Globus pallidus (tissue), 1 donor: ENCODE data around the gene ARHGAP26.
A peak's percentile ranks its signal among the peaks of the same experiment; 100 is the strongest.
"Not testable (repeated sequence)": the region's sequence is repeated elsewhere in the genome, so short reads cannot be mapped to it uniquely, and the experiment has no call there.

Experiments
- DNase-seq: peaks from one replicate; pipeline ENCODE4 v3.0.0-alpha.2; 2015; ENCODE audit warnings: low spot score

ARHGAP26 gene

DNA sequence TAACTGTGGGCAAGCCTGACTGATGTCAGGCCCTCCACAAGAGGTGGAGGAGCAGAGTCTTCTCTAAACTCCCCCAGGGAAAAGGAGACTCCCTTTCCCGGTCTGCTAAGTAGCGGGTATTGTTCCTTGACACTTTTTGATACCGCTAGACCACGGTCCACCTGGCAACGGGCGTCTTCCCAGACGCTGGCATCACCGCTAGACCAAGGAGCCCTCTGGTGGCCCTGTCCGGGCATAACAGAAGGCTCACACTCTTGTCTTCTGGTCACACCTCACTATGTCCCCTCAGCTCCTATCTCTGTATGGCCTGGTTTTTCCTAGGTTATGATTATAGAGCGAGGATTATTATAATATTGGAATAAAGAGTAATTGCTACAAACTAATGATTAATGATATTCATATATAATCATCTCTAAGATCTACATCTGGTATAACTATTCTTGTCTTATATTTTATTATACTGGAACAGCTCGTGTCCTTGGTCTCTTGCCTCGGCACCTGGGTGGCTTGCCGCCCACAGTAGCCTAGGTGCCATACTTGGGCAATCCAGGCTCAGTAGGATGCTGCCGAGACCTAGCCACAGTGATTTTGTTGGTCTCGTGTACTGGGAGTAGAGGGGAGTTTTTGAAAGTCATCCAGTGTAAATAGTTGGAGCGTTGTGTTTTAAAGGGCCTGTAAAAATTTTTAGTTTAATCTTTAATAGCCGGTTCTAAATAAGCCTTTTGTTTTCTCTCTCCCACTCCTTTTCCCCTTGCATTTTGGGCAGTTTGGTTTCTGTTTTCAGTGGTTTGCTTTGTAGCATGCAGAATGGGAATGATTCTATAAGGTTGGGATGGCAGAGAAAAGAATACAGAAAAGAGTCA, 195.3 kb downstream of the ARHGAP26 start:
- DNase-seq, result not testable (repeated sequence)

DNA sequence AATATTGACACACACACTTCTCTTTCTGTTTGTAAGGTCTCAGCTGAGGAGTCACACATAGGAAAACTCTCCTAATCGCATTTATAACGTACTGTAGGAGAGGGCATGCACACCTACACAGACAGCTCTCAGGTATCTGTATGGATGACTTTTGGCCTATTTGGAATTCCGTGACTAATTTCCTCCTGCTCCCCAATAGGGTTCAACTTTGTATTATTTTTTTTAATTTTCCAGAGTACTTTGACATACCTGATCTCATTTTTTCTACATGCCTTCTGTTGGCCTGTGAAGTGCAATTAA, 195.9 kb downstream of the ARHGAP26 start:
- DNase-seq, result no peak

DNA sequence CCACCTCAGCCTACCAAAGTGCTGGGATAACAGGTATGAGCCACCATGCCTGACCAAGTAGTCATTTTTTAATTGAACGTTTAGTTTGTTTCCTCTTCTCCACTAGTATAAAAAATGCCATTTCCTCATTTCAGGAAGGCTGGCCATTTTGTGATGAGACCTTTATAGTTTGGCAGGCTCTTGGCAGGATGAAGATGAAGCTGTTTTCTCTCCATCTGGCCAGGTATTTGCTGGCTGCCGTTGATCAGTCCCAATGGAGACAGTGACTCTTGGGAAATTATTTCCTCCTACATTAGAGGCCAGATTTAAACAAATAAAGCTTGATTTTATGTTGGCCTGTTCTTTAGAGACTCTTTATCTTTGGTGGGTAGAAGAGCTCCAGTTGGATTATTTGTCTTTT, 199.0 kb downstream of the ARHGAP26 start:
- DNase-seq, result no peak

DNA sequence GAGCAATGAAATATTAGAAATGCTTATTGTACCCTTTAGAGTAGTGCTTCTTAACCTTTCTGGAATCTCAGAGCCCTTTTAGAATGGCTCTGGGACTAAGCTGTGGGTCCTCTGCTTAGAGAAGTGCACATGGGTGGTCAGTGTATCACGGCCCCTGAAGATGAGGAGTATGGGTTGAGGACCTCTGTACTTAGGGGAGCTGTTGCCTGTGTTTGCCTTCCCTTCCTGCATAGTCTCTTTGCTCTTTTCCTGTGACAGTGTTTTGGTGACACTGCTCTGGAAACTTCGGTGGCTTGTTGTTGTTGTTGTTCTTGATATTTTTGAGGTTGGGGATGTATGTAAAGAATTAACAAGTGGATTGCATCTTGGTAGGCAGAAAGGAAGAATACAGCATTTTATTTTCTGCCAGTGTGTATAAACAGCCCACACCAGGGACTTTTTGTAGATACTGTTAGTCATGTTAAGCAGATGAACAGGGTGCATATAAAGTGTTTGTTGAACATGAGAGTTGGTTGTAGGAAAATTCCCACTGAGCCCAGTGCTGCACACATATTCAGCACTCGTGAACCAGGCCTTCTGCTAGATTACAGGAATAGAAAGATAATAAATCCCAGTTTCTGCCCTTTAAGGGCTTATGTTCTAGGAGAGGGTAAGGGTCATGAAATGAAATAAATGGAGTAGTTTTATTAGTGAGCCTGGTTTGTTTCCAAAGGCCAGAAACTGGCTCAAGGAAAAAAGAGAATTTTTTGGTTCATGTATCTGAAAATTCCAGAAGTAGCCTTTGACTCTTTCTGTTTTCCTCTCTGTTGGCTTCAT, 199.7 kb downstream of the ARHGAP26 start:
- DNase-seq, result no peak

DNA sequence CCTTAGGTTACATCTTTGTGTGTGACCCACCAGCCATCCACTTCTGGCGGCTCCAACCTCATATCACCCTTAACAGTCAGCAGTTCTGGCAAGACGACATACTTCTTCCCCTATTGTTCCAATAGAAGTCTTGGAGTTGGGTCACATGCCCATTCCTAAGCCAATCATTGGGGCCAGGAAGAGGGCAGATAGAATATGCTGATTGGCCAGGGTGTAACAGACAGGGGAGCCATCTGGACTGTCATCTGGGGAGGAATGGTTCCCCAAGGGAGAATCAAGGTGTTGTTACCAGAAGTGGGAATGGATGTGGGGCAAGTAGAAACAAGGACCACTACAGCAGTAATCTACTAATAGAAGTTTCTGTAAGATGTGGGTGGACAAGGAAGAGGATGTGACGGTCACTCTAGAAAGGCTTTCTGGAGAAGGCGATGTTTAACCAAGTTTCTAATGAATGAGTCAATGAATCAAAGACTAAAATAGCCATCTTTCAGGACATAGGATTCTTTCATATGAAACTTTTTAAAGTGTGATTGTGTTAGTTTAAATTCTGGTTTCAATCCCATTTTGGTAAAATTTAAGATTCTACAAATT, 200.4 kb downstream of the ARHGAP26 start:
- DNase-seq, result no peak

DNA sequence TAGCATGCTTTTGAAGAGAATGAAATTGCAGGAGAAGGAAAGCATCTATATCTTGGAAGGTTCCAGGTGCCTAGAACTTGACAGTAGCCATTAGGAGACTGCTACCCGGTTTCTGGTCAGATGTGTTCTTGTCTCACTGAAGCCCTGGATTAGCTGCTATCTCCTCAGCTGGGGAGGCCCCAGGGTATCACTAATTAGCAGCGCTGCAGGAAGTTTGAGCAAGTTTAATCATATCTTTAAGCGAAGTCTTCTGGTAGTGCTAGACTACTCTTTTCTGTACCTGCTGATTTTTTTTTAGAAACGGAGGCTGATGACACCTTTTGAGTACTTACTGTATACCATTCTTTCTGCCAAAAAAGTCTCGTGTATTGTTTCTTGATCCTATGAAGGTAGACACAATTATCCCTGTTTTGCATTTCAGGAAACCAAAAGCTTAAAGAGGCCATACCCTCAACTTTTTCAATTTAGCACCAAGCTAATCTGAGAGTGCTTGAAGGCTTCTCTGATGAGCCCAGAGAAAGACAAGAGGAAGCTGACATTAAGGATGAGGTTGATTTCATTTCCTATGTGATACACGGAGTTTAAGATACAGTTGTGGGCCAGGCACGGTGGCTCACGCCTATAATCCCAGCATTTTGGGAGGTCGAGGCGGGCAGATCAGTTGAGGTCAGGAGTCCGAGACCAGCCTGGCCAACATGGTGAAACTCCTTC, 201.3 kb downstream of the ARHGAP26 start:
- no peak for DNase-seq

DNA sequence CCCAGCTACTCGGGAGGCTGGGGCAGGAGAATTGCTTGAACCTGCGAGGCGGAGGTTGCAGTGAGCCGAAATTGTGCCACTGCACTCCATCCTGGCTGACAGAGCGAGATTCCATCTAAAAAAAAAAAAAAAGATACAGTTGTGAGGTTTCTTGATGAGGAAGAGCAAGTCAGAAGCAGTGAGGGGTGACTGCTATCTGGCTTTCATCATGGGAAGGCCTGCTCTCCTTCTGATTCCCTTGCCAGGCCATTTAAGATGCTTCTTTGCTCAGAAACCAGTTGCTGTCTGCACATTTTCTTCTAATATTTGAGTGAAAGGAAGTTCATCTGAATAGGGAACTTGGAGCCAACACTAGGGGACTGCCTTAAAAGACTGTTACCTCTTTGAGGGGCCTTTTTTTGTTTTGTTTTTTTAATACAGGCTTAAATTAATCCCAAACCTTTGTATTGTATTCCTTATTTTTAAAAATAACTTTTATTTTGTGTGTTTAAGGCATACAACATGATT, 201.9 kb downstream of the ARHGAP26 start:
- DNase-seq, result no peak

DNA sequence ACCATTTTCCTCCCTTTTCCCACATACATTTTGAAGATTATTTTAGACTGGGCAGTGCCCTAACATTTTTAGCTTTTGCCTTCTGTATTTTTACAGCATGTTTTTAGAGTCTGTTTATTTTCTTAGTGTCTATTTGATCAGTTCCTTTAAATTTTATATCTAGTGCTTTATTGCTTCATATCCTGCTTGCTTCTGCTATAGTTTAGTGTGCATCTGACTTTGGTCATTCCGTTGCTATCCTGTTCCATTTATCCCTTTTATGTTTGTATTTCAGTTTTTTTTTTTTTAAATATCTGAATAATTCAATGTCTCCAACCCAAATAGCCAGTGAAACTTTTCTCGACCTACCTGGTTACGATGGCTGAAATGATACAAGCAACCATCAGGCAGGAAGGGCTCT, 203.8 kb downstream of the ARHGAP26 start:
- DNase-seq, result no peak

DNA sequence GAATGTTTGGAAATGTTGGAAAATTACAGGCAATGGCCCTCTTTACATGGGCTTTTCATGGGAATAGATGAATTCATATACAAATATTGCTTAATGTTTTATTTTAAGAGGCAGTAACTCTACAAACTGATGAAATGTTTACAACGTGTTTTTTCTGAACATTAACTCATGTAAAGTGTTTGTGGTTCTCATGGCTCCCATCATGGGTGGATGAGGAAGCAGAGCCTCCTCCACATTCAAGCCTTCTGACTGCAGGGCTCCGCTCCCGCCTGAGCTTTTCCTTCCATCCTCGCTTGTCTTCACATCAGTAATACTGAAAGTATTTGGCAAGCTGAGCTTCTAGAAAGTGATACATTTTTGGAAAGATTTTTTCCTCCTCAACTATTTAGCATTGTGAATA, 204.2 kb downstream of the ARHGAP26 start:
- no peak for DNase-seq

DNA sequence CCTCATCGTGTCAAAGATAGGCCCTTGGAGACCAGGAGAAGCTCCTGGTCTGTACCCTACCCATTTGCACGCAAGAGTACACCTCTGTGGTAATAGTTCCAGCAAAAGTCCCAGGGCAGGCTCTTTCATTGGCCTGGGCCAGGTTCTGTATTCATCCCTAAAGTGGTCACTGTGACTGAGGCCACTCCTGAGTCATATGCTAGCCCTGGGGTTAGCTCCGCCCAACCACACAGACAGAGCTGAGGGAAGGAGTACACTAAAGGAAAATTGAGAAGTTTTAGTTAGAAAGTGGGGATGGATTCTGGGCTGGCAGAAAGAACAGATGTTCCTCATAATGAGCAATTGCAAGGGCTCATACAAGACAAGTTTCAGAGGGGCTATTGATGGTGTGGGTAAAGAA, 206.7 kb downstream of the ARHGAP26 start:
- no peak for DNase-seq

DNA sequence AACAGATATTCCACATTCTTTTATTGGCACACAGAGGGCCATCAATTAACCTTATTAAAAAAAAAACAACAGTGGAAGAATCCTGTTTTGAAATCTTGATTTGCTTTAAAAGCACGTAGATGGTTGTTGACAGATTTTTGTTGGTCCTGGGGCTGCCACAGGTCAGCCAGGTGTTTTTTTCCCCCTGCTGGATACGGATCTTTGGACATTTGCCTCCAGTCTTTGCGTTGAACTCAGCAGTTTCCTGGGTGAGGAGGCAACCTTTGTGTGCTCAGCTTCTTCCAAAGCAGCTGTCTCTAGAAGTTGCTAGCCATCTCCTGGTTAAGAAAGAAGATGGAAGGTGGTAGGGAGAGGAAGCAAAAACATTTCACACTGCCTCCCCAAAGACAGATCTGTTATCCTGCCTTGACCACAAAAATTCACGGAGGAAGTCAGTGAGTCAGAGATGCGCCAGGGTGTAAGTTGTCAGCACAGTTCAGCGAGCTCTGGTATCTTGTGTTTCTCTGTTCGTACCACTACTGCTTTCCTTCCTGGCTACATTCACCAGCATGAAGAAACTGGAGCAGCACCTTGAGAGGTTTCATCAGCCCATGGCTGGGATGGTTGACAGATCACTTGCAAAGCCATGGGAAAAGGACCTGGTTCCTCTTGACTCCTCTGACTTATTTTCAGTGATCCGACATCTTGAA, 207.3 kb downstream of the ARHGAP26 start:
- DNase-seq, result no peak

DNA sequence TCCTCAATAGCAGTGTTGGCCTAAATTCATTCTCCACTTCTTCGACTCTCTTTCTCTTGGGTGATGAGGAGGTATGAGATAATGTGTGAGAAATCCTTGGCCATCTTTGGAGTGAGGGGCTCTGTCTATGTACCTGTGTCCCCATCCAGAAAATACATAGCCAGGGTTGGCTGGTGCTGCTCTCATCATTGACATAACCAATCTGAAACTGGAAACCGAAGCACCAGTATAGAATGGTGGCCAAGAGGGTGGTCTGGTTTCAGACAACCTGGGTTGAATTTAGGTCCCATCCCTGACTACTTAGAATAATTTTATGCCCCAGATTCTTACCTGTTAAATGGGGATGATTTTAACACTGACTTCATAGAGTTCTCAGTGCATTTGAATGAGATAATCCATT, 208.1 kb downstream of the ARHGAP26 start:
- no peak for DNase-seq

DNA sequence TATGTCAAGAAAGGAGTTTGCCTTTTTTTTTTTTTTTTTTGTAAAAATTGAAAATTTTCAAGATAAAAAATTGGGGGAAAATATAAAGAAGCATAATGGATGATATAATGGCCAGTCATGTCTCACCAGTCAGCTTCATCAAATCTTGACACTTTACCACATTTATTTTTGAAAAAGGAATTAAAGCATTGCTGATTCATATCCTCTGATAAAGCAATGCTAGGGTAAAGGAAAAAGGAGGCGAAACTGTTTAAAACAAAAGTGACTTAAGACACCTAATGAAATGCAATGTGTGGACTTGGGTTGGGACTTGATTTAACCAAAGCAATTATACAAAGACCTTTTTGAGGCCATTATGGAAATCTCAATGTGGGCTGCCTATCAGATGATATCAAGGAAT, 208.5 kb downstream of the ARHGAP26 start:
- DNase-seq, result no peak

DNA sequence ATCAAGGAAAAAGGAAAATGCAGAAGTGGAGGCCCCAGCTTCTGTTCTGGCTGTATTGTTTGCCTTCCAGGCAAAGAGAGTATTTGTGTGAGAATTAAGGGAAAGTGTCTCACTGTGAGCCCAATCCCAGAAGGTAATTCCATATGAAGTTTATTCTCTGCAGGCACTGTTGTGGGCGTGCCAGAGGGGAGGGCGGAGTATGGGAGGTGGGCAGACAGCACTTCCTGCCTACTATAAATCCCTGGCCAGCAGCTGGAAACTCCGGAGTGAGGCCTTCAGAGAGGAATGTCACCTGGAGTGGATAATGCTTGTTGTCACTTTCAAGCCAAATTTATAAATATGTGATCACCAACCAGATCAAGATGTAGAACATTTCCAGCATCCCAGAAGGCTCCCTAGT, 209.5 kb downstream of the ARHGAP26 start:
- DNase-seq, result no peak

DNA sequence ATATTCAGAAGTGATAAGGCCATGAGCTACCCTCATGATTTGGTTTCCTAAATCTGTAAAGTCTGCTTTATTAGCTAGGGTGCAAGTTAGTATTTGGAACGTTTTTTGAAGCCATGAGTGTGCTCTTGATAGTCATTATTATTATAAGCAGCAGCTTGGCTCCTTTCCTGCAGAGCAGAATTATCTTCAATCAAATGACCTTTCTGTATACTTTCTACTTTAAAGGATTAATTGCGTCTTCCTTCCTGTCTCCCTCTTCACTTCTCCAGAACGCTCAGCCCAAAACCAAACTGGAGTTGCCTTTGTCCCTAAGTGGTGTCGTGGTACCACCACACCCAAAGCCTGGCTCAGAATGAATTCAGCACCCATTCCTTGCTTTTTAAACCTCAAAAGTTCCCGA, 211.3 kb downstream of the ARHGAP26 start:
- DNase-seq, result no peak

DNA sequence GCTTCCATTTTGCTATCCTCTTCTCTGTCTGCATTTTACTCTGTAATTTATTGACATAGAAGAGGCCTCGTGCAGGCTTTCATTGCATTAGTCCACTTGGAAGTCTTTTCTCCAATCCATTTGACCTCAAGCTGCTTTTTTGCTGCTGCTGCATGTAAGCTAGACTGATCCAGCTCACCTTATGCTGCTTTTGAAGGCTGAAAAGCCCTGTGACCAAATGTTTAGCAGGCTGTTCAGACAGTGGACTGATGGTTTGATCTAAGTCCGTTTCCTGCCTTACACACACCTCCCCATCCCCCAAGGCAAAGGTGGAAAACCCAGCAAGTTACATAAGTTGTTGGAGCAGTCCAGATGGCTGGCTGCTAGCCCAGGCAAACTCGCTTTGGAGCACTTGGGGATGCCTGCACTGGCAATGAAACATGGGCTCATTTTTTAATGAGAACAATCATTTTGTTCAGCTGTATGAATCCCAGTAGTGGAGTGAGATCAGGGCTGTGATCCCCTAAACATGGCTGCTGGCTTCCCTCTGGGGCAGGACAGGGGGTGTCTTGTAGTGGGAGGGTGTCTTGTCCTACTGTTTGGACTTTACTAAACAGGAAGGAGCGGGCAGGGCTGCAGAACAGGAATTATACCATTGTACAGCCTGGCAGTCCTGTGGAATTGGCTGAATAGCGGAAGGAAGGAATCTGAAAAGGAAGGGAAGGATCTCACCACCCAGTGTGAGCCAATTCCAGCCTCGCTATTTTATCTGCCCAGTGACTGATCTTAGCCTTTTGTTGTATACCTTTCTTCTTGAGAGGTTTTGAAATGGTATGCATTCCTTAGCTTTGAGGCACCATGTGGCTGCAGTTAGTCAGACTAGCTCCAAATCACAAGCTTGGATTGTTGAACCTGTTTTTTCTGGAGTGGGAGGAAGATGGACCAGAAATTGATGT, 212.0 kb downstream of the ARHGAP26 start:
- DNase-seq, result peak; percentile 72

DNA sequence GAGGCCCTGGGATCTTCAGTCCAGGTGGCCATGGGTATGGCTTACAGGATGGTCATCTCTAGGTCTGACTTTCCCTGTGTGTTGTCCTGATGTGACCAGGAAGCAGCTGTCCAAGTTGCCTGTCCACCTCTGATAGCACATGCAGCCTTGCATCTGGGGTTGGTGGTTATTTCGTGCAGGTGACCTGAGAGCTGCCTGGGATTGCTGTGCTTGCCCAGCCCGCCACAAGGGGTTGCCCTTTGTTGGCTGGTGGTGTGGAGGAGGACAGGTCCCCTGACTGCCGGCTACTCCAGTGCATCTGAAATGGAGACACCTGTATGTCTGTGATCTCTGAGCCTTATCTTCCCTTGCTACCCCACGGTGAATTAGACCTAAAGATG, 212.6 kb downstream of the ARHGAP26 start:
- DNase-seq, result no peak

DNA sequence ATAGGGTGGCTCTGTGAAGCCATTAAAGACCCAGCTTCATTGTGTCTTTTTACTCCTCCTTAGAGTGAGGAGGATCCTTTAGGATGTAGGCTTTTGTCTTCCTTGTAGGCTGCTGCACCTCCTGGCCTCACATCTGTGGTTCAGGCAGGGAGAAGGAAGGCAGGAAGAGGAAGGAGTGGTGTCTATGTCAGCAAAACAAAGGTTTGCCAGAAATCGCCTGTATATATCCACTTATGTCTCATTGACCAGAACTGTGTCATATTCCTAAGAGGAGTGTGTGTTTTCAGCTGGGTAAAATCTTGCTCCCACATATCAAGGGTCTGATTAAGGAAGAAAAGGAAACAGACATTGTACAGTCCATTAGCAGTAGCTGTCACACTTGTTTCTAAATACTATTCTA, 213.8 kb downstream of the ARHGAP26 start:
- DNase-seq, result no peak

DNA sequence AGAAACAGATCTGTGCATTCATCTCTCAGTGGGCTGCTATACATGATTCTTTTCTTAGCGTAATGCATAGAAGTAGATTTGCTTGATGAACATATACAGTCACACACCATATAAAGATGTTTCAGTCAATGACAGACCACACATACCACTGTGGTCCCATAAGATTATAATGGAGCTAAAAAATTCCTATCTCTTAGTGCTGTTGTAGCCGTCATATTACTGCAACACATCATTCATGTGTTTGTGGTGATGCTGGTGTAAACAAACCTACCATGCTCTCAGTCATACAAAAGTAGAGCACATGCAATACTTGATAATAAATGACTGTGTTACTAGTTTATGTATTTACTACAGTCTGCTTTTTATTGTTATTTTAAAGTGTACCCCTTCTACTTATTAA, 214.3 kb downstream of the ARHGAP26 start:
- DNase-seq, result no peak

DNA sequence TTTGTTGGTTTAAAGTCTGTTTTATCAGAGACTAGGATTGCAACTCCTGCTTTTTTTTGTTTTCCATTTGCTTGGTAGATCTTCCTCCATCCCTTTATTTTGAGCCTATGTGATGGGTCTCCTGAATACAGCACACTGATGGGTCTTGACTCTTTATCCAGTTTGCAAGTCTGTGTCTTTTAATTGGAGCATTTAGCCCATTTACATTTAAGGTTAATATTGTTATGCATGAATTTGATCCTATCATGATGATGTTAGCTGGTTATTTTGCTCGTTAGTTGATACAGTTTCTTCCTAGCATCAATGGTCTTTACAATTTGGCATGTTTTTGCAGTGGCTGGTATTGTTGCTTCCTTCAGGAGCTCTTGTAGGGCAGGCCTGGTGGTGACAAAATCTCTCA, 219.1 kb downstream of the ARHGAP26 start:
- not testable (repeated sequence) for DNase-seq

DNA sequence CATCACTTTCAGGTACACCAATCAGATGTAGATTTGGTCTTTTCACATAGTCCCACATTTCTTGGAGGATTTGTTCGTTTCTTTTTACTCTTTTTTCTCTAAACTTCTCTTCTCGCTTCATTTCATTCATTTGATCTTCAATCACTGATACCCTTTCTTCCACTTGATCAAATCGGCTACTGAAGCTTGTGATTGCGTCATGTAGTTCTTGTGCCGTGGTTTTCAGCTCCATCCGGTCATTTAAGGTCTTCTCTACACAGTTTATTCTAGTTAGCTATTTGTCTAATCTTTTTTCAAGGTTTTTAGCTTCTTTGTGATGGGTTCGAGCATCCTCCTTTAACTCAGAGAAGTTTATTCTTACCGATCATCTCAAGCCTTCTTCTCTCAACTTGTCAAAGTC, 219.9 kb downstream of the ARHGAP26 start:
- DNase-seq, result not testable (repeated sequence)
